Measurements from ENCODE around the gene TRIO.

DNA sequence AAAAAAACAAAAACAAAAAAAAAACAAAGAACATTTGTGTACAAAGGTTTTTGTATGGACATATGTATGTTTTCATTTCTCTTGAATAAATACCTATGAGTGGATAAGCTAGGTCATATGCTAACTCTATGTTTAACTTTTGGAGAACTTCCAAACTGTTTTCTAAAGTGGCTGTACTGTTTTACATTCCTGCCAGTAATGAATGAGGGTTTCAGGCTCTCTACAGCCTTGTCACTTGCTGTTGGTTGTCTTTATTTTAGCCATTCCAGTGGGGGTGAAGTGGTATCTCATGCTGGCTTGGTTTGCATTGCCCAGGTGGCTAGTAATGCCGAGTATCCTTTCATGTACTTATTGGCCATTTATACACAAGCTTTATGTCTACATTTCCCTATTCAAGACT, 9.1 kb upstream of the TRIO start:
- TF ChIP-seq ZNF423 (tag by site-specific recombination; IDR thresholded peaks at IDR 0.05) (no peak), ZNF585B (tag by site-specific recombination; IDR thresholded peaks at IDR 0.05) (no peak), ZEB2 (tag by site-specific recombination; IDR thresholded peaks at IDR 0.05) (no peak), ZBTB7A (tag by site-specific recombination; IDR thresholded peaks at IDR 0.05; ENCODE audit: low read depth) (no peak), SALL2 (tag by site-specific recombination; IDR thresholded peaks at IDR 0.05; ENCODE audit: borderline replicate concordance) (no peak), KLF9 (tag by site-specific recombination; IDR thresholded peaks at IDR 0.05; ENCODE audit: low read depth) (no peak), ZNF416 (tag by site-specific recombination; IDR thresholded peaks at IDR 0.05) (no peak), KLF10 (tag by site-specific recombination; IDR thresholded peaks at IDR 0.05) (no peak), ZNF133 (tag by site-specific recombination; IDR thresholded peaks at IDR 0.05) (no peak)
- TF ChIP-seq, protein P1, sequence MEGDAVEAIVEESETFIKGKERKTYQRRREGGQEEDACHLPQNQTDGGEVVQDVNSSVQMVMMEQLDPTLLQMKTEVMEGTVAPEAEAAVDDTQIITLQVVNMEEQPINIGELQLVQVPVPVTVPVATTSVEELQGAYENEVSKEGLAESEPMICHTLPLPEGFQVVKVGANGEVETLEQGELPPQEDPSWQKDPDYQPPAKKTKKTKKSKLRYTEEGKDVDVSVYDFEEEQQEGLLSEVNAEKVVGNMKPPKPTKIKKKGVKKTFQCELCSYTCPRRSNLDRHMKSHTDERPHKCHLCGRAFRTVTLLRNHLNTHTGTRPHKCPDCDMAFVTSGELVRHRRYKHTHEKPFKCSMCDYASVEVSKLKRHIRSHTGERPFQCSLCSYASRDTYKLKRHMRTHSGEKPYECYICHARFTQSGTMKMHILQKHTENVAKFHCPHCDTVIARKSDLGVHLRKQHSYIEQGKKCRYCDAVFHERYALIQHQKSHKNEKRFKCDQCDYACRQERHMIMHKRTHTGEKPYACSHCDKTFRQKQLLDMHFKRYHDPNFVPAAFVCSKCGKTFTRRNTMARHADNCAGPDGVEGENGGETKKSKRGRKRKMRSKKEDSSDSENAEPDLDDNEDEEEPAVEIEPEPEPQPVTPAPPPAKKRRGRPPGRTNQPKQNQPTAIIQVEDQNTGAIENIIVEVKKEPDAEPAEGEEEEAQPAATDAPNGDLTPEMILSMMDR (tag by site-specific recombination; IDR thresholded peaks at IDR 0.05) = no peak
- TF ChIP-seq, protein P2, sequence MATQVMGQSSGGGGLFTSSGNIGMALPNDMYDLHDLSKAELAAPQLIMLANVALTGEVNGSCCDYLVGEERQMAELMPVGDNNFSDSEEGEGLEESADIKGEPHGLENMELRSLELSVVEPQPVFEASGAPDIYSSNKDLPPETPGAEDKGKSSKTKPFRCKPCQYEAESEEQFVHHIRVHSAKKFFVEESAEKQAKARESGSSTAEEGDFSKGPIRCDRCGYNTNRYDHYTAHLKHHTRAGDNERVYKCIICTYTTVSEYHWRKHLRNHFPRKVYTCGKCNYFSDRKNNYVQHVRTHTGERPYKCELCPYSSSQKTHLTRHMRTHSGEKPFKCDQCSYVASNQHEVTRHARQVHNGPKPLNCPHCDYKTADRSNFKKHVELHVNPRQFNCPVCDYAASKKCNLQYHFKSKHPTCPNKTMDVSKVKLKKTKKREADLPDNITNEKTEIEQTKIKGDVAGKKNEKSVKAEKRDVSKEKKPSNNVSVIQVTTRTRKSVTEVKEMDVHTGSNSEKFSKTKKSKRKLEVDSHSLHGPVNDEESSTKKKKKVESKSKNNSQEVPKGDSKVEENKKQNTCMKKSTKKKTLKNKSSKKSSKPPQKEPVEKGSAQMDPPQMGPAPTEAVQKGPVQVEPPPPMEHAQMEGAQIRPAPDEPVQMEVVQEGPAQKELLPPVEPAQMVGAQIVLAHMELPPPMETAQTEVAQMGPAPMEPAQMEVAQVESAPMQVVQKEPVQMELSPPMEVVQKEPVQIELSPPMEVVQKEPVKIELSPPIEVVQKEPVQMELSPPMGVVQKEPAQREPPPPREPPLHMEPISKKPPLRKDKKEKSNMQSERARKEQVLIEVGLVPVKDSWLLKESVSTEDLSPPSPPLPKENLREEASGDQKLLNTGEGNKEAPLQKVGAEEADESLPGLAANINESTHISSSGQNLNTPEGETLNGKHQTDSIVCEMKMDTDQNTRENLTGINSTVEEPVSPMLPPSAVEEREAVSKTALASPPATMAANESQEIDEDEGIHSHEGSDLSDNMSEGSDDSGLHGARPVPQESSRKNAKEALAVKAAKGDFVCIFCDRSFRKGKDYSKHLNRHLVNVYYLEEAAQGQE (tag by site-specific recombination; IDR thresholded peaks at IDR 0.05) = no peak
